ENCODE measurements around the gene FAM228A. TPM values are rescaled to one million over a fixed set of nuclear protein-coding genes. Genes with fewer than 3 reads are reported as not detected.

The FAM228A gene
- total and polyA plus RNA-seq, 2 experiments from 2014 or later = 0.13 TPM; not detected in 1

DNA sequence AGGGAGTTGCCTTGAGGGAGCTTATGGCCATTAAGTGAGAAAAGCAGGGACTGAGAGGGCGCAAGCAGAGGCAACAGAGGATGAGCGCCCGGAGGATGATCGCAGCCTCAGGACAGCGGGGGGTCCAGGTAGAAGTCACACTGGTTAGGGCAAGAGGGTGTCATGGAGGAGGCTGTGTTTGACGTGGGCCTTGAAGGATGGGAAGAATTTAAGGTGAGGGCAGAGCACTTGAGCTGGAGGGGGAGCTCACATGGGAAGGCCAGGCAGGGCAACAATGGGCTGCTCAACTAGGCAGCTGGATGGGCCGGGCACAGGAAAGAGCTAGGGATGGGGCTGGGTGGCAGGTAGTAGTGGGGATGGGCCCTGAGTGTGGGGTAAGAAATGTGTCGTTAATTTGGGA, 31.9 kb downstream of the FAM228A start:
- Histone ChIP-seq H3K79me2 (no peaks in the 10 kb centered on the region), H3K4me1 (ENCODE audit: insufficient read depth) (peaks cover 7% of the 10 kb centered on the region), H3K27ac (no peak overlapping the region), H3K9me3 (ENCODE audit: low read depth) (no peaks in the 10 kb centered on the region), H4K20me1 (ENCODE audit: insufficient read depth, poor library complexity, severe bottlenecking) (no peaks in the 10 kb centered on the region), H3K4me2 (no peak overlapping the region), H3K9me2 (replicated peaks; ENCODE audit: insufficient read depth) (no peaks in the 10 kb centered on the region), H2AFZ (no peak overlapping the region), H3K27me3 (no peaks in the 10 kb centered on the region), H3K36me3 (replicated peaks; ENCODE audit: insufficient read depth, low read depth) (no peaks in the 10 kb centered on the region), H3K4me3 (no peak overlapping the region)
- TF ChIP-seq, protein P1, sequence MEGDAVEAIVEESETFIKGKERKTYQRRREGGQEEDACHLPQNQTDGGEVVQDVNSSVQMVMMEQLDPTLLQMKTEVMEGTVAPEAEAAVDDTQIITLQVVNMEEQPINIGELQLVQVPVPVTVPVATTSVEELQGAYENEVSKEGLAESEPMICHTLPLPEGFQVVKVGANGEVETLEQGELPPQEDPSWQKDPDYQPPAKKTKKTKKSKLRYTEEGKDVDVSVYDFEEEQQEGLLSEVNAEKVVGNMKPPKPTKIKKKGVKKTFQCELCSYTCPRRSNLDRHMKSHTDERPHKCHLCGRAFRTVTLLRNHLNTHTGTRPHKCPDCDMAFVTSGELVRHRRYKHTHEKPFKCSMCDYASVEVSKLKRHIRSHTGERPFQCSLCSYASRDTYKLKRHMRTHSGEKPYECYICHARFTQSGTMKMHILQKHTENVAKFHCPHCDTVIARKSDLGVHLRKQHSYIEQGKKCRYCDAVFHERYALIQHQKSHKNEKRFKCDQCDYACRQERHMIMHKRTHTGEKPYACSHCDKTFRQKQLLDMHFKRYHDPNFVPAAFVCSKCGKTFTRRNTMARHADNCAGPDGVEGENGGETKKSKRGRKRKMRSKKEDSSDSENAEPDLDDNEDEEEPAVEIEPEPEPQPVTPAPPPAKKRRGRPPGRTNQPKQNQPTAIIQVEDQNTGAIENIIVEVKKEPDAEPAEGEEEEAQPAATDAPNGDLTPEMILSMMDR (IDR thresholded peaks at IDR 0.05; ENCODE audit: poor library complexity) = no peak
- TF ChIP-seq EZH2phosphoT487 (IDR thresholded peaks at IDR 0.05; ENCODE audit: low read depth, severe bottlenecking, unreplicated experiment) (no peak), EZH2 (IDR thresholded peaks at IDR 0.05; ENCODE audit: borderline replicate concordance) (no peak)
- 88% methylated on average over 8 of the region's 8 CpGs for WGBS (ENCODE audit: low lambda C conversion rate, missing lambda C conversion rate)
- DNase-seq (ENCODE audit: low spot score) = no peak

DNA sequence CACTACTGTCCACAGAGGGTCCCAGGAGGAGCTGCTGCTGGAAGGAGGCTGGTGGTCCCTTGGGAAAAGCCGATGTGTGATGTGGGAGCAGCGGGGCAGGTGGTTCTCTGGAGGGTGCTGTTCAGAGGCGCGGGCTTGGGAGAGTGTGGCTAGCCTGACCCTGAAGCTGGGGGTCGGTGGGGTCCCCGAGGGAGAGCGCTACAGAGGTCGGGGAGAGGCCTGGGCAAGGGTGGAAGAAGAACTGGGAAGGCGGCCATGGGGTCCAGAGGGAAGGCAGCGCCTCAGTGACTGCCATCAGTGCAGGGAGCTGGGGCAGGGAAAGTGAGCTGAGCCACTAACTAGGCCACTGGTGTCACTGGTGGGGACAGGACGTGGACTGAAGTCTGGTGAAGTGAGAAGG, 32.5 kb downstream of the FAM228A start:
- Histone ChIP-seq H3K4me2 (no peak overlapping the region), H3K4me3 (no peak overlapping the region), H3K27me3 (no peaks in the 10 kb centered on the region), H3K27ac (no peak overlapping the region), H2AFZ (no peak overlapping the region), H3K79me2 (no peaks in the 10 kb centered on the region), H3K9me2 (replicated peaks; ENCODE audit: insufficient read depth) (no peaks in the 10 kb centered on the region), H3K36me3 (replicated peaks; ENCODE audit: insufficient read depth, low read depth) (no peaks in the 10 kb centered on the region), H3K9me3 (ENCODE audit: low read depth) (no peaks in the 10 kb centered on the region), H3K4me1 (ENCODE audit: insufficient read depth) (peaks cover 7% of the 10 kb centered on the region), H4K20me1 (ENCODE audit: insufficient read depth, poor library complexity, severe bottlenecking) (no peaks in the 10 kb centered on the region)
- TF ChIP-seq EZH2phosphoT487 (IDR thresholded peaks at IDR 0.05; ENCODE audit: low read depth, severe bottlenecking, unreplicated experiment) (no peak), EZH2 (IDR thresholded peaks at IDR 0.05; ENCODE audit: borderline replicate concordance) (no peak)
- TF ChIP-seq, protein P1 (IDR thresholded peaks at IDR 0.05; ENCODE audit: poor library complexity) = no peak
- no peak for DNase-seq (ENCODE audit: low spot score)
- WGBS (ENCODE audit: low lambda C conversion rate, missing lambda C conversion rate) = 84% methylated on average over 11 of the region's 11 CpGs

DNA sequence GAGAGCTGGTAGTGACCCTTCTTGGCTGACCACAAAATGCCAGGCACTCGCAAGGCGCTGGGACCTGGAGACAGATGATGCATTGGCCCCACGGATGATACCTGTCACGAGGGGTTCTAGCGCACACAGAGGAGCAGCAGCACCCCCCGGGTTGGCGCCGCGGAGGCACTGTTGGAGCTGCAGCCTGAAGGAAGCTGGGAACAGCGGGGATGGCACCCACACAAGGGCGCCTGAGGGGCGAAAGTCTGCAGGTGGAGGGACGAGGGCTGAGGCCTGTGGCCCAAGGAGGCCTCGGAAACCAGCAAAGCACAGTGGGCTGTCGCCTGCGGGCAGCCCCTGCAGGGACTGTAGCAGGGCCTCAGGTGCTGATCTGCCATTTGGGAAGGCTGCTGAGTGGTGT, 33.6 kb downstream of the FAM228A start:
- WGBS (ENCODE audit: low lambda C conversion rate, missing lambda C conversion rate) = 97% methylated on average over 16 of the region's 16 CpGs
- no peaks in the 10 kb centered on the region for H3K9me2 ChIP-seq (replicated peaks; ENCODE audit: insufficient read depth)
- DNase-seq (ENCODE audit: low spot score) = no peak

More for the DNA sequence above, 33.6 kb downstream of the FAM228A start:
- peaks cover 5% of the 10 kb centered on the region for H3K4me1 ChIP-seq (ENCODE audit: insufficient read depth)
- H3K27ac ChIP-seq = no peak overlapping the region
- TF ChIP-seq, protein P1 (IDR thresholded peaks at IDR 0.05; ENCODE audit: poor library complexity) = no peak
- no peak for TF ChIP-seq EZH2 (IDR thresholded peaks at IDR 0.05; ENCODE audit: borderline replicate concordance)
- TF ChIP-seq EZH2phosphoT487 (IDR thresholded peaks at IDR 0.05; ENCODE audit: low read depth, severe bottlenecking, unreplicated experiment) = no peak
- H3K4me3 ChIP-seq = no peak overlapping the region
- H2AFZ ChIP-seq = no peak overlapping the region
- no peaks in the 10 kb centered on the region for H3K27me3 ChIP-seq
- no peaks in the 10 kb centered on the region for H3K9me3 ChIP-seq (ENCODE audit: low read depth)
- no peaks in the 10 kb centered on the region for H3K79me2 ChIP-seq
- no peak overlapping the region for H3K4me2 ChIP-seq
- H3K36me3 ChIP-seq (replicated peaks; ENCODE audit: insufficient read depth, low read depth) = no peaks in the 10 kb centered on the region
- H4K20me1 ChIP-seq (ENCODE audit: insufficient read depth, poor library complexity, severe bottlenecking) = no peaks in the 10 kb centered on the region
